T-helper 2 cell (primary cell): ENCODE measurements around the gene ZNF423.
"Not testable (repeated sequence)": the region's sequence is repeated elsewhere in the genome, so short reads cannot be mapped to it uniquely, and the experiment has no call there.

Experiments
- DNase-seq, 5 experiments: peaks; one replicate each; pipeline versions ENCODE4 v3.0.0 to v3.0.0-alpha.2; 2012 to 2022

Gene ZNF423

DNA sequence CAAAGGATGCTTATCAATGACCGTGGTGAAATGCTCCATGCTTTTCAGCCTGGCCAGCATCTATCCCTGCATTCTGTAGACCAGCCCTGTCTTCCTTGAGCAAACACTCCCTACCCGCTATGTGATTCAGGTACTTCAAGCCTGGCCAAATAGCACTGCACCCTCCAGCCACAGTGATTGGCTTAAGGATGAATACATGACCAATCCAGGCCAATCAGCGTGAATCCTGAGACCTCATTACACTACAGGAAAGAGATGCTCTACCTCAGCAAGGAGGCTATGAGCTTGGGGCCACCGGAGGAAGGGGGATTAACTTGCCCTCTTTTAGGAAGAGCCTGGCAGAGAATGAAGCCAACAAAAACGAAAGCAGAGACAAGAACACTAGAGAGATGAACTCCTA, 162.5 kb downstream of the ZNF423 start:
- no peak for DNase-seq

DNA sequence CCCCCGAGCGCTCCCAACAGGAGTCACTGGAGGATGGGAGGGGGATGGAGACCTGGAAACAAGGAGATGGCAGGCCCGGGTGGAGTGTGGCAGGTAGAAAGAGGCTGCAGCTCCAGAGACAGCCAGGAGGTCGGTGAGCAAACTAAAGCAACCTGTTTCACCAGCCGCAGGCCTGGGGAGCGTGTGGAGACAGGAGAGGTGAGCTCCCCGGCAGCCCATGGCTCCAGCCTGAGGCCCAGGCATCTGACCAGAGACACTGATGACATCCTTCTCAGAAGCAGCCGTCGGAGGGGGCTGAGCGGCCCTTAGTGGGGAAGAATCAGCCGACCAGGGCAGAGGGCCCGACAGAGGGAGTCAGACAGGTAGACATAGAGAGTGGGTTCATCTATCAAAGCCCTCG, 165.1 kb downstream of the ZNF423 start:
- DNase-seq: no peak

DNA sequence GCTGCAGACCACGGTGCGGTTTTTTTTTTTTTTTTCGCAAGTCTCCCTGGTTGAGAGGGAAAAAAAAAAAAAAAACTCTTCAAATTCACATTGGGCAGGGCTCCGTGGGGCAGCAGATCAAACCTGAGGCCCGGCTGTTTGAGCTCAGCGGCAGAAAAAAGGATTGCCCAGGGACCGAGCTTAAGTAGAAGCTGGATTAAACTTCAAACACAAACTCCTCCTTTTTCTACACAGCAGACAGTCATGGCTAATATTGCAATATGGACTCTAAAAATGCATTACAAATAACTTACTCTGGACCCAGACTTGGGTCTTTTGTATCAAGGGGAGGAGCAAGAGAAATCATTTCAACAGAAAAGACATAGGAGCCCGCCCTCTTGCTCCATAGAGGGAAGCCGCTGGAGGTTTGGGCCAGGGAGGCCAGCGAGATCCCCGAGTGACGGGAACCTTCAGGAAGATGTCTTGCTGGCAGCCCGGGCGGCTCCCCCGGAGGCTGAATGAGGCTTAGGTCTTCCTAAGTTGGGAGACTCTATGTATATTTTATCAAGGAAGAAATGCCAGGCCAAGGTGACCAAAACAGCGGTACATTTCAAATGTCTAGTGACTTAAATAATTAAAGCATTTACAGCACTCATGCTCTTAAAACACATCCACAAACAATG, 167.7 kb downstream of the ZNF423 start:
- no peak for DNase-seq

DNA sequence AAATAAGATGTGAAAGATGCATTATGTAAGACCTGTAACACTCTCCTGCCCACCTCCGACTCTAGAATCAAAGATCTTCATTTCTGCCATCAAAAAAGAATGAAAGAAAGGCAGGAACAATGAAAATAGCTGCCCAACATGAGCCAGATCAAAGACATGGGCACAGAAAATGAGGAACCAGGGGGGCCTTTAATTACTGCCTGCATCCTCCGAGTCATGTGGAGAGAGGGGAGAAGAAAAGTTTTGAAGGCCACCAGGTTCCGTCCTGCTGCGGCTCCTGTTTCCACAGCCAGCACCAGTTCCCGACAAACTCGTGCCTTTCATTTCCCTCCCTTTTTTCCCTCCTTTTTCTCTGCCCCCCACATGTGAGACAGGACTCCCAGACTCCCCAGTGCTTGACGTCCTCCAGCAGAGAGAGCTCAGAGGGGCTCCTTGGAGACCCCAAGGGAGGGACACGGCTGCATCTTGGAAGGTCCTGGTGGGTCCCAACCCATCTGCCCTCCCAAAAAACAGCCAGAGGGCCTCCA, 168.4 kb downstream of the ZNF423 start:
- DNase-seq: no peak

DNA sequence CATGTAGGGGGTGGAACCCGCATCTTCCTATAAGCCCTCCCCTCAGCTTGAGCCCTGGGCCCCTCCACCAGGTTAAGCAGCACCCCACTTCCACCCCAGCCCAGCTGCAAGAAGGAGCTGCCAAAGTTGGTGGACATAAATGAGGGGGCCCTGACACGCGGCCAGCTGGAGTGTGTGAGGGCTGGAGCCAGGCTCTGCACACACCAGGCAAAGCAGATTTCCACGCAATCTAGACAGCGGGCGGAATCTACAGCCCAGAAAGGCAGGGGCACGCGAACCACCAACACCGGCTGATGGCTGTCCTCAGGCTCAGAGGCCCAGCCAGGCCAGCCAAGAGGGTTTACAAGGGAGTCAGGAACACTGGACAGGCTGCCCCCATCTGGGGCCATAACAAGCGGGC, 171.2 kb downstream of the ZNF423 start:
- no peak for DNase-seq

DNA sequence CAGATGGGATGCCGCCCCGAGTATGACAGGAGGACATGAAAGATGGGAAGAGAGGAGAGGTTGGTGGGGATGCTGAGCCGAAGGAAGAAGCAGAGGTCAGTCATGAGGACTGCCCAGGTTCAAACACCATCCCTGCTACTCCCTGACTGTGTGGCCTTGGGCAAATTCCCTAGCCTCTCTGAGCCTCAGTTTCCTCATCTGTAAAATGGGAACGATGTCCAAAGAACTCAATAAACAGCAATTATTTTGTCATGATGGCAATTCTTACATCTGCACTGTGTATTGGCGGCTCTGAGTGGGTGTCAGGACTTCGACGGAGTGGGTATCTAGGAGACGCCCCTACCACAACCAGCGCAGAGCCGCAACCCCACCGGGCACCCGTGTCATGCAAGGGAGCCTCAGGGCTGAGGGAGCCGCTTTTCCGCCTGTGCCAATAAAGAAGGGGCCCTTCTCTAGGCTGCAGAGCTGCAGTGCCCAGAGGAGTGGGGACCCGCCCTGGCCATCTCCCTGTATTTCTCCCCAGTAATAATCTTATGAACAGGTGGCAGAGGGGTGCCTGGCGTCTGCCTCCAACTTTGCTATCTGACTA, 173.2 kb downstream of the ZNF423 start:
- no peak for DNase-seq

DNA sequence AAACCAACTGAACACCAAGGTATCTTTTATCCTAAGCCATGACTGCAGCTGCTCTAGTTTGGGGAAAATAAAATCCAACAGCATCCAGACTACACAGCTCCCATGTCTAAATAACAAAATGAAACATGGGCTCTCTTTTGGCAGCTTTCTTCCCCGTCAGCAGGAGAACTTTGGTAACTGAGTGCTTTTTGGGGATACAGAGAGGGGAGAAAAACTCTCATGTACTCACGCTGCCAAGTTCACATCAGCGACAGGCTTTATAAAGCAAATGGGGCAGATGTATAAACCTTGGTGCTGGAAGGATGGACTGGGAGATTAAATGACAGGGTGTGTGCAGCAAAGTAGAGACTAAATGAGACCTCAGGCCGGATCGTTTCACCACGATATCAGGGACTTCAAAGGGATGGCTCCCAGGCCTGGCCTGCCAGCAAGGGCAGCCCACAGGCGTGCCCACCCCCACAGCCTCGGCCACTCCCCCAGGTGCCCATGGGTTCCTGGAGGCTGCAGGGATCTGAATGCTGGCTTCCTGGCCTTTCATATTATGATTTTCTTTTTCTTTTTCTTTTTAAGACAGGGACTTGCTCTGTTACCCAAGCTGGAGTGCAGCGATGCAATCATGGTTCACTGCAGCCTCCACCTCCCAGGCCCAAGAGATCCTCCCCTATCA, 174.6 kb downstream of the ZNF423 start:
- DNase-seq: no peak

DNA sequence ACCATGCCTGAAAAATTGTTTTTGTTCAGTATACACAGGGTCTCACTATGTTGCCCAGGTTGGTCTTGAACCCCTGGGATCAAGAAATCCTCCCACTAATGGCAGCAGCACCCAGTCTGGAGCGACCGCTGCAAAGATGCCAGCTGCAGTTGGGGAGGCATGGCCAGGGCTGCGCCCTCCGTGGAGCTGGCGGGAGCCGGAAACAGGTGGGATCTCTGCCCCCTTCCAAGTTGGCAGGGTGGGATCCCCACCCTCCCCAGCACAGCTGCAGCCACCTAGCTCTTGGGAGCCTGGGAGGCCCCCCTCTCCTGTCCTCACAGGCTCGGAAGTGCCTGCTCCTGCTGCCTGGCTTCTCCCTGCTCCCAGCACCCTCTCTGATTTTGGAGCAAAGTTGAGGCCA, 176.8 kb downstream of the ZNF423 start:
- DNase-seq: no peak

DNA sequence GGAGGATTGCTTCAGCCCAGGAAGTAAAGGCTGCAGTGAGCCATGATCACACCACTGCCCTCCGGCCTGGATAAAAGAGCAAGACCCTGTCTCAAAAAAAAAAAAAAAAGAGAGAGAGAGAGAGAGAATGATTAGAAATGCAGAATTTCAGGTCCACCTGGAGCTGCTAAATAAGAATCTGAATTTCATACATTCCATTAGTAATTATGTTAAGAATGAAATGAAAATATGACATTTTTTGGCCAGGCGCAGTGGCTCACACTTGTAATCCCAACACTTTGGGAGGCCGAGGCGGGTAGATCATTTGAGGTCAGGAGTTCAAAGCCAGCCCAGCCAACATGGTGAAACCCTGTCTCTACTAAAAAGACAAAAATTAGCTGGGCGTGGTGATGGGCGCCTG, 178.3 kb downstream of the ZNF423 start:
- DNase-seq: not testable (repeated sequence)

DNA sequence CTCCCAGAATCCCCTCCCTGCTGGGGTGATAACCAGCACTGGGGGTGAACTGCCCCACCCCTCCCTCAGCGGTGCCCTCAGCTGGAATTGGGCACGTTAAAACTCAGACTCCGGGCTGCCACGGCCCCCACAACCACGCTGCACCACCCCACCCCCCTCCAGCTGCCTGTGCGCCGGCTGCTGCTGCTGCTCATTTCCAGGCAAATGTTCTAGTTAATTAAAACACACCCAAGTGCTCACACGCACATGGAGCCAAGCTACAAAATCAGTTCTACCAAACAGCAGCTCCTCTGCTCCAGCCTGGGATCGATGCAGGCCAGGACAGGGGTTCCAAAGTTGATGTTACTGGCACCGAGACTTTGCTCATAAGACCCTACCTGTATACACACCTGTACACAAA, 180.5 kb downstream of the ZNF423 start:
- no peak for DNase-seq

DNA sequence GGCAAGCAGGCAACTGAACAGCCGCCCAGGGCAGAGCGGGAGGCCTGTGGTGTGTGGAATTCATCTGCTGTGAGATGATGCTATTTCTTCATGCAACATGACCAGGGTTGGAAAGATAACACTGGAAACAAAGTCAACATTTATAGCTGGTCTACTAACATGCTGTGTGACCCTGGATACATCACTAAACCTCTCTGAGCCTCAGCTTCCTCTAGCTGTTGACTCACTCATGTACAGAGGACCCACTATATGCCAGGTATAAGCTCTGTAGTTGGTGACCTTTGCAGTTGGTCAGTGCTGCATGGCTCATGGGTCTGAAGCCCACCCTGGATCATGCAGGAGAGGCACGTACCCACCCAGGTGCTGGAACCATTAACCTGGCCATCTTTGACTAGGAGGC, 180.9 kb downstream of the ZNF423 start:
- DNase-seq: no peak

DNA sequence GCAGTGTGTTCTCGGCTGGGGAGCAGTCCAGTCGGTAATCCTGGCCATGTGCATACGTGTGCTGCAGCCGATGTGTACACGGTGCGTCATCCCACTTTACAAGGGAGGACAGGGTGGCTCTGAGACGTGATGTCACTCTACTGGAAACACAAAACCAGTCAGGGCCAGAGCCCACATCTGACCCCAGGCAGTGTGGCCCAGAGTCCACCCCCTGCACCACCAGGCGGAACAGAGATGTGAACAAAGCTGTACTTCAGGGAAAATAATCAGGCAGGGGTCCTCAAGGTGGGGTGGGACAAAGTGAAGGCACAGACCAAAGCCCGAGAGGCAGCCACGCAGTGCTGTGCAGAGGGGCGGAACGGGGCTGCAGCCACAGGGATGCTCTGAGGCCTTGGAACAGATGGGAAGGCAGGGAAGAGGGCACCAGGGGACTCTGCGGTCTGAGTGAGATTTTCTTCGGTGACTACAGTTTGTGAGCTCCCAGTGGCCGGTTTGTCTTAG, 181.5 kb downstream of the ZNF423 start:
- DNase-seq: no peak

DNA sequence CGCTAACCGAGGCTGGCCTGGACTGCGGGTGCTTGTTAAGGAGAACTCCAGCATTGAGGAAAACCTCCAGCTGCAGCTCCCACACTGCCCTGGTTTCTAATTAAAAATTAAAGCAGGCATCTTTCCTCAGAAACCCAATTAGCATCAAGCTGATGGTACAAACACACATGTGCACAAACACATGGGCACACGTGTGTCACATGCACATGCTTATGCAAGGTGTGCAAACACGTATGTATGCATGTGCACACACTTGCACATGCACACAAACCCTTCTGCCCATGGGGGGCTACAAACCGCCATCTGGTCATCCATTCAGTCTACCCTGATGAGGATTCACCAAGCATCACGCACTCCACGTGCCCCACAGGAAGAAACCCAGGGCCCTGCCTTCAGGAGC, 182.5 kb downstream of the ZNF423 start:
- DNase-seq: no peak

DNA sequence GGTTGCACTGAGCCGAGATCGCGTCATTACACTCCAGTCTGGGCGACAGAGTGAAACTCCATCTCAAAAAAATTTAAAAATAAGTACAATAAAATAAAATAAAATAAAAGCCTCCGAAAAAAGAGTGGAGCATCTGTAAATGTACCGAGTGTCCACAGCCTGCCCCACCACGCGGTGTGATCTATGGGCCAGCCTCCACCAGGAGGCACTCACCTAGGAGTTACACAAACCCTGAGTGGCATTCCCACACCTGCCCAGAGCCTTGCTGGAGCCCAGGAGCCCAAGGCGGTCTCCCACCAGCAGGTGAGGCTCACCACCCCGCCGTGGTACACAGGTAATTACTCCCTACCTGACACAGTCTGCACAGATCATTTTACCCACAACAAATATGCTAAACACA, 183.2 kb downstream of the ZNF423 start:
- DNase-seq: no peak

DNA sequence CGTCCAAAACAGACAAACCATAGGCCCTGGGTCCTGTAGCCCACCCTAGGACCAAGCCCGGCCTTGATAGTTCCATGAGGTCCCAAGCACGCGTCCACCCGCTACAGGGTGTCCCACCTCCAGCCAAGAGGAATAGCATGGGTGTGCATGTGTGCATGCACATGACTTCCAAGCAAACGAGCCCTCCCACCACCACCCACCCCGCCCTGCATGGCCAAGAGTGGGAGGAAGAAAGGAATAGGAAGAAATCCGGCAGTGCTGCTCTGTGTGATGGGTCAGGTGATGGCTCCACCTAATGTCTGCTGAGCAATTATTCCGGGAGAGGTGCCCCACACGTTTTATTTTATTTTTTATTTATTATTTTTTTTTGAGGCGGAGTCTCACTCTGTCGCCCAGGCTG, 184.6 kb downstream of the ZNF423 start:
- DNase-seq: no peak

DNA sequence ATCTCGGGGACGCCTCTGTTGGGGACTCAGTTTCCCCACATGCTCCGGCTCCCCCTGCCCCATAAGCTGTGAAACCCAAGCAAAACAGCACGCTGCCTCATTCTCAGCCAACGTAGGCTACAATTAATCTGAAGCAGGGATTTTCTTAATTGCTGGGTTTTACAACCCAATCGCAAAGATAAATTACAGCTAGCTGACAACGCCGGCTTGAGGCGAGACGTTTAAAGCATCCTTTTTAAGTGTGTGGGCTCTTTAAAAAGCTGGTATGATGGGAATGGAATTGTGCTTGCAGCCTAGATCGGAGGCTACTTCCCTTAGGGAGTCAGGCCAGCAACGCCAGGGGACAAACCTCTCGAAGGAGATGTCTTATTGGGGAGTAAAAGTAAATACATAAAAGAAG, 185.3 kb downstream of the ZNF423 start:
- DNase-seq: no peak

DNA sequence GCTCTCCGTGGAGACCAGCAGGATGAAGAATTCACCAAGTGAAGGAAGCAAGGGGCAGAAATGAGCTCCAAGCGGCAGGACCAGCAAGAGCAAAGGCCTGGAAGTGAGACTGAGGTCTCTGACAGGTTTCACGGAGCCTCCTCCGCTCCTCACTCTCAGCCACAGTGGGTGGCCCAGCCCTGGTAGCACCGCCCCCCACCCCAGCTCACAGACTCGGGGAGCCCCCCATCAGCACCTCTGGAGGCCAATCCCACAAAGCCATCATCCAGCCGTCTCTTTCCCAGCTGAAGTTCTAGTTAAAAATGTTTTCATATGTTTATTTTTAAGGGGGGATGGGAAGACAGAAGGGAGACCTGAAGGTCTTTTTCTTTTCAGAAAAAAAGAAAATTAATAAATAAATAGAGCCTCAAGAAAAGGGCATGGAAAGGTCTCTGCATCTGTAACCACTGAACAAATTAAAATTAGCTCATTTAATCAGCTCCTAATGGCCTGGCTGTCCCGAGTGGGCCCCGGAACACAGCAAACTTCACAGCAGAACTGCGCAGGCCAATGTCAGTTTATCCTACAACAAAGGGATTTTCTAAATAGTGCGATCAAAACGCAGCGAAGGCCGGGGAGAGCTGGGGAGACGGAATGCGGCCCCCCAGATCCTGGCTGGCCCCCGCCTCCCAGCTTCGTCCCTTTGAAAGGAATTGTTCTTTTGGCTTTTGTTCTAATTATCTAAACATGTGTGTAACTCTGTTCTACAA, 190.3 kb downstream of the ZNF423 start:
- no peak for DNase-seq

DNA sequence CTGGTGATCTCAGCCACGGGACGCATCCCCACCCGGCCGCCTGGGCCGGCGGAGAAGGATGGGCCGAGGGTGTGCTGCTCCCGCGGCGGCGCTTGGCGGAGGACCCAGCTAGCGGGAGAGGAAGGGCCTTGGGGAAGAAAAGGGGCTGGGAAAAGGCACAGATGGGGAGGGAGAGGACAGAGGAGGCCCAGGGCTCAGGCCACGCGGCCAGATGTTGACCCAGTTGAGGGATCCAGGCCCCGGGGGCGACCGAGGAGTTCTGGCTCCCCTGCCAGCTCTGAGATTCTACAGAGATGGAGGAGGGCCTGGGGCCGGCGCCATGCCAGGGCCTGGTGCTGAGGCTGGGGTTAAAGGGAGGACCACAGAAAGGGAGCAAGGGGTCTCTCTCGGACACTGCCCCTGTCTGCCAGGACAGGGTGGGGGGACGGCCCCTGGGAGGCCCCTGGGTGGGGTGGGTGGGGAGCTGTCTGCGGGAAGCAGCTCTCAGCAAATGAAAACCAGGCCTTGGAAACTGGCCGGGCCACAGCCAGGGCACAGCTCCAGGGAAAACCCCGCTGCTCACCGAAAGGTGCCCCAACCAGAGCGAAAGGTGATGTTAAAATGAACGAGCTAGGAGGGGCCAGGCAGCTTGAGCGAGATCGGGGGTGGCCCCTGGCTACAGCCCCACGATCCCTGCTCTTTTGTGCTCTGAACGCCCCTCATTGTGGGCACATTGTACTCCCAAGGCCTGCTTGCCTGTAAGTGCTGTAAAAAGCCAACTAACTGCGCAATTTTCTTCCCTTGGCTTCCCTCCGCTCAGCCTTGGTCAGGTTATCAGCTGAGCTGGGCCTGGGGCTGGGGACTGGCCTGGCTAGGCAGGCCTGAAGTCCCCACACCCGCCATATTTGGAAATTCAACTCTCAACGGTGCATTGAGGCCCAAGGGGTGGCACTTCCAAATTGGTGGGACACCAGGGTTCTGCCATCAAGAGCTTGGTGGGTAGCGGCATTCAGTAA, 191.4 kb downstream of the ZNF423 start:
- DNase-seq: no peak

DNA sequence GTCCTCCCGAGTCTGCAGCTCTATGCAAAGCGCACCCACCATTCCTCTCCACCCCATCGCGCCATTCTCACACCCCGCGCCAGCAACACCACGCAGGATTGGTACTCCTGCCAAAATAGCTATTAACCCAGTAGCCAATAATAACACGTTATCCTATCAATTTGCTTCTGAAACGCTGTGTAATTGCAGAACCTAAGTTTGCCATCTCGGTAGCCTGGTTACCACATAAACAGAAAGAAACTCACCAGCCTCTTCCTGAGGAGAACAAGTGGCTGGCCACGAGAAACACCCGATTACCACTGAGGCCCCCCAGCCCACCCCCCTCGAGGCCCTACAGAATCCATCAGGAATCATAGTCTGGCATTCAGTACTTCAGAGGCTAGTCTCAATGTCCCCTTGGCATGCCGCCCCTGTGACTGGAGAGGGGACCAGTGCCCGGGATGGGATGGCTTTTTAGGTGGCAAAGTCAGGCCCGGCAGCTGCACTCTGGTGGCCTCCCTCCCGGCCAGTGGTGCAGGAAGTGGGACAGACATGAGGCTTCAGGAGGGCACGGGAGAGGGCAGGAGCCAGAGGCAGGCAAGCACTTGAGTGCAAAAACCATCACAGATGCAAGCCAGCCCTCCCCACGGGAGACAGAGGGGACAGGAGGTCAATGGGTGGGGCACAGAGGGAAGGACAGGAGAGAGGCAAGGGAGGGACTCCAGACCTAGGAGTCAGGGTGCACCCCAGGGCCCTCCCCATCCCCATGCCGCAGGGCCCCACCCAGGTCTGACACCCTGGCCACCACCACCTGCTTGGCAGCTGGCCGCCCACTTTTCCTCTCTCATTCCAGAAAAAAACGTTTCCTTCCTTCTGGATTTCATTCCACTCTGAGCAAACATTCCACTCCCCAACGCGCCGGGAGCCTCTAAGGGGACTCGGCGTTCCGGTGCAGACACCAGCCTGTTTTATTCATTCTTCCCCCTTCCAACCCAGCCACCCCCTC, 192.5 kb downstream of the ZNF423 start:
- no peak for DNase-seq

DNA sequence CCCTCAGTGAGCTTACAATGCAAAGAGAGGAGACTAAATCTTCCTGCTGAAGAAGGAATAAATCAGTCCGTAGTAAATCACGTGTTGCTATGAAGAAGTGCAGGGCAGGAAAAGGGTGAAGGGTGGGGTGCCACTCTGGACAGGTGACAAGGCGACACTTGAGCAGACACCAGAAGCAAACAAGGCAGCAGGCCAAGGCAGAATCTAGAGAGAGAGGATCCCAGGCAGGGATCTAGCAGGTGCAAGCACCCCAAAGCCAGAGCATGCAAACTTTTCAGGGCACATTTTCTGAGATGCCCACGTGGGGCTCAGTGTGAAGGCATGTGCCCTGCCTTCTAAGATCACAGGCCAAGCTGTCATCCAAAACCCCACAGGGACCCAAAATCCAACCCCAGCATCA, 193.3 kb downstream of the ZNF423 start:
- no peak for DNase-seq
